22Rv1 (cell line): ENCODE measurements around the gene CFAP298.

ENCODE experiments used
- H3K27ac ChIP-seq: fragments of 450-650 bp; 2 replicates; pipeline ENCODE4 v1.5.1; 2017
- CTCF ChIP-seq: fragments of 450-650 bp; IDR thresholded peaks from 2 replicates; pipeline ENCODE4 v1.5.1; 2017; ENCODE audit warnings: mild to moderate bottlenecking
- ZFX ChIP-seq: fragments of 450-650 bp; IDR thresholded peaks from 2 replicates; pipeline ENCODE4 v1.6.1; 2017; ENCODE audit warnings: antibody characterized with exemption, borderline replicate concordance

Gene CFAP298

GRCh38 chr21:32605469-32605868 lies 6.7 kb downstream of the CFAP298 start:
- TF ChIP-seq CTCF (no peak), ZFX (no peak)
- H3K27ac ChIP-seq: no peak overlapping the region

- TF ChIP-seq ZFX: no peak
- H3K27ac ChIP-seq: no peak overlapping the region
Observed at GRCh38 chr21:32604464-32604863, 7.7 kb downstream of the CFAP298 start.

- H3K27ac ChIP-seq: no peak overlapping the region
- TF ChIP-seq CTCF: no peak
- TF ChIP-seq ZFX: no peak
Observed at GRCh38 chr21:32603131-32603530, 9.0 kb downstream of the CFAP298 start.

DNA sequence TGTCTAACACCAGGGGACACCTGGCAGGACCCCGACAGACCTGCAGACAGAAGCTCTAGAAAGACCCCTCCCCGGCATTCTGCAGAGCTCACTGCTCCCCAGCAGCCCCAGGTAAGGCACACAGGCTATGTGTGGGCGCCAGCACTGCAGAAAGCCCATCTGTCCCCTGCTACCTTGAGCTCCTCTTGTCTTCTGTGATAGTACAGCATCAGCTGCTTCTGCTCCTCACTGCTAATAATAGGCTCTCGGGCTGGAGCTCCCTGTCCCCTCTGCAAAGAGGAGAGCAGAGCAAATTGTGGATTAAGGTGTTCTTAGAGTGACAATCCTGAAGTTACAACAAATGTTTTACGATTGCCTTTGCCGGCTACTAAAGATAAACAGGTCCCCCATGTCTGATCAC lies 10.1 kb downstream of the CFAP298 start:
- TF ChIP-seq ZFX: no peak
- TF ChIP-seq CTCF: no peak
- H3K27ac ChIP-seq: no peak overlapping the region

GRCh38 chr21:32599526-32599925 lies 12.7 kb downstream of the CFAP298 start:
- TF ChIP-seq CTCF (no peak), ZFX (no peak)
- no peak overlapping the region for H3K27ac ChIP-seq

DNA sequence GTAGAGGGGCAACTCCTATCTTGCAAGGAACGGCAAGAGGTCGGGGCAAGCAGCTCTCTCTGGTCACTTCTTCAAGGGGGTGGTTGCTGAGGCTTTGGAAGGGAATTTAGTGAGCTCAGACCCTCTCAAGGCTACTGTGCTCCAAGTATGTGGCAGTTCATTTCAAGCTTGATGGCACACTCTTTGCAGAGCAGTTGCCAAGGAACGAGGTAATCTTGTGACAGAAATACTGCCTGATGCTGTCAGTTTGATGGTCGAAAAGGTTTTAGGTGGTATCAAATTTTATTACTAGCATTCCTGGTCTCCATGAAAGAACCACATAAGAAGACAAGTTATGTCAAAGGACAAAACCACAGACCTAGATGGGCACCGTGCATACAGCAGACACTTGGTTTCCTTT lies 13.1 kb downstream of the CFAP298 start:
- TF ChIP-seq CTCF (no peak), ZFX (no peak)
- no peak overlapping the region for H3K27ac ChIP-seq

DNA sequence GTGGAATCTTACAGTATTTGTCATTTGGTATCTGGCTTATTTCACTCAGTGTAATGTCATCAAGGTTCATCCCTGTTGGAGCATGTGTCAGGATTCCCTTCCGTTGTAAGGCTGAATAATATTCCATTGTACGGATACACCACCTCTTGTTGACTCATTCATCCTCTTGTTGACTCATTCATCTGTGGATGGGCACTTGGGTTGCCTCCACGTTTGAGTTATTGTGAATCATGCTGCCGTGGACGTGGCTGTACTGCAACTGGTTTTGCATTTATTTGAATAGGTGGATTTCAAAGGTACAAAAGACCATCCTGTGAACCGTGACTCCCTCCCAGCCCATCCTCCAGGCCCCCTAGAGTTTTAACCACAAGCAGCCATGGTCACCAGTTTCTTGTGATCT lies 15.0 kb downstream of the CFAP298 start:
- no peak for TF ChIP-seq CTCF
- no peak for TF ChIP-seq ZFX
- H3K27ac ChIP-seq: no peak overlapping the region

DNA sequence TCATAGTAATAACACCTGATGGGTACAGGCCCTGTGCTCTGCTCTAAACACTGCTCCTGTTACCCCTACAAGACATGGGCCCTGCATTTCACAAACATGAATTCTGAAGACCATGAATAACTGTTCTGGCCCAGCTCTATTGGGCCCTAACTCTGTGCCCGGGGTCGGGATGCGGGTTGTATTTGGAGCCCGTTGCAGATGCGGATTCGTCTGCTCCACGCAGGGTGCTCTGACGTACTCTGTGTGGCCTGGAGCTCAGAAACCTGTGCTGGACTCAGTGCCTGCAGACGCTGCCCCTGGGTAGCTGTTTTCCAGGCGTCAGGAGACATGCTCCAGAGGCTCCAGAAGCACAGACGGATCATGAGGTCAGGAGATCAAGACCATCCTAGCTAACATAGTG lies 16.7 kb downstream of the CFAP298 start:
- TF ChIP-seq ZFX (no peak), CTCF (no peak)
- H3K27ac ChIP-seq: no peak overlapping the region
